HCT116 (cell line): Measurements from ENCODE around the gene DBX1. TPM values are rescaled to one million over a fixed set of nuclear protein-coding genes. Genes with fewer than 3 reads are reported as not detected.
A peak's percentile ranks its signal among the peaks of the same experiment; 100 is the strongest.

Source experiments
- ATAC-seq: fragments of 200-7000 bp; cut with Tn5 transposase; 2 replicates; pipeline ENCODE4 v1.9.1; 2020; ENCODE audit warnings: mild to moderate bottlenecking, moderate library complexity
- BruUV-seq: library from RNA; stranded (reverse); fragments of 400-500 nt; replicated peaks from 2 replicates; lab custom pipeline; 2021; lab: Mats Ljungman, UMichigan
- CTCF ChIA-PET: fragments of 300-600 bp; sonication (Branson Sonifier 250); formaldehyde crosslinking; loops from one replicate; lab custom pipeline; 2021; ENCODE audit warnings: antibody characterized with exemption; lab: Charles Lee
- POLR2A ChIA-PET: fragments of 300-600, 350-600 bp; sonication (Branson Sonifier 250); formaldehyde crosslinking; loops from one replicate; lab custom pipeline; 2021; ENCODE audit warnings: antibody characterized with exemption; lab: Charles Lee
- RAD21 ChIA-PET, 2 experiments: fragments of 300-600 bp; sonication (Branson Sonifier 250); formaldehyde crosslinking; loops; one replicate each; lab custom pipeline; 2023; ENCODE audit warnings: low total read pairs in 2 of 2; ENCODE audit not compliant: uncharacterized antibody in 2 of 2, unreplicated experiment in 2 of 2, low non-redundant PET in 1 of 2; lab: Charles Lee
- DNase-seq: peaks from one replicate; pipeline ENCODE4 v3.0.0-alpha.2; 2010; ENCODE audit warnings: low read depth, low spot score
- H2AFZ ChIP-seq: fragments of 200-600 bp; shearing (Covaris generic), sonication (generic); 2 replicates; pipeline ENCODE4 v1.6.1; 2017; ENCODE audit warnings: low read depth, mixed run types, mixed read lengths, antibody characterized with exemption, low read length; ENCODE audit not compliant: poor library complexity, severe bottlenecking
- H3K27ac ChIP-seq: 2 replicates; pipeline ENCODE4 v1.5.1; 2012; ENCODE audit warnings: low read depth, low read length
- H3K27me3 ChIP-seq: fragments of 200-600 bp; sonication (generic); 2 replicates; pipeline ENCODE4 v1.6.1; 2016; ENCODE audit warnings: mixed run types, low read length, mixed read lengths; ENCODE audit not compliant: insufficient read depth
- H3K36me3 ChIP-seq, 2 experiments: fragments of 200-500 bp in 1 of 2; fragments of 200-600 bp in 1 of 2; sonication (Bioruptor generic) in 1 of 2; sonication (generic) in 1 of 2; 2 replicates each; pipeline versions ENCODE4 v1.5.1 to v1.6.1; 2014 to 2016; ENCODE audit warnings: low read length in 2 of 2, inconsistent platforms in 1 of 2, mixed read lengths in 1 of 2, mixed run types in 1 of 2; ENCODE audit not compliant: insufficient read depth in 2 of 2, control insufficient read depth in 1 of 2
- H3K4me1 ChIP-seq, 2 experiments: fragments of 200-600 bp in 1 of 2; sonication (generic) in 1 of 2; 2 replicates each; pipeline versions ENCODE4 v1.5.1 to v1.6.1; 2012 to 2017; ENCODE audit warnings: low read length in 2 of 2, inconsistent platforms in 1 of 2, mild to moderate bottlenecking in 1 of 2, mixed read lengths in 1 of 2, mixed run types in 1 of 2, moderate library complexity in 1 of 2; ENCODE audit not compliant: insufficient read depth in 2 of 2, control insufficient read depth in 1 of 2
- H3K4me2 ChIP-seq: fragments of 200-600 bp; sonication (generic); 2 replicates; pipeline ENCODE4 v1.6.1; 2017; ENCODE audit warnings: mixed run types, low read length, mixed read lengths
- H3K4me3 ChIP-seq, 2 experiments: fragments of 200-600 bp in 1 of 2; sonication (generic) in 1 of 2; replicated peaks in 1 of 2; 2 replicates each; pipeline ENCODE4 v1.5.1; 2011 to 2016; ENCODE audit warnings: low read length in 2 of 2, control low read depth in 1 of 2, low read depth in 1 of 2, mild to moderate bottlenecking in 1 of 2, mixed read lengths in 1 of 2, mixed run types in 1 of 2
- H3K79me2 ChIP-seq: fragments of 200-600 bp; sonication (generic); 2 replicates; pipeline ENCODE4 v1.6.1; 2017; ENCODE audit warnings: mild to moderate bottlenecking, mixed run types, low read length, moderate library complexity, mixed read lengths; ENCODE audit not compliant: insufficient read depth
- H3K9ac ChIP-seq: fragments of 200-600 bp; sonication (generic); 2 replicates; pipeline ENCODE4 v1.6.1; 2016; ENCODE audit warnings: low read length, mixed read lengths
- H3K9me2 ChIP-seq: fragments of 200-600 bp; sonication (generic), shearing (Covaris generic); 2 replicates; pipeline ENCODE4 v1.6.1; 2017; ENCODE audit warnings: mixed run types, mild to moderate bottlenecking, moderate library complexity; ENCODE audit not compliant: insufficient read depth
- H3K9me3 ChIP-seq, 2 experiments: fragments of 200-500 bp in 1 of 2; fragments of 200-600 bp in 1 of 2; sonication (Bioruptor generic) in 1 of 2; sonication (generic) in 1 of 2; 2 replicates each; pipeline ENCODE4 v1.6.1; 2014 to 2017; ENCODE audit warnings: low read length in 2 of 2, mixed read lengths in 2 of 2, inconsistent platforms in 1 of 2, low read depth in 1 of 2, mild to moderate bottlenecking in 1 of 2, mixed run types in 1 of 2, moderate library complexity in 1 of 2; ENCODE audit not compliant: control insufficient read depth in 1 of 2, insufficient read depth in 1 of 2
- H4K20me1 ChIP-seq: fragments of 200-600 bp; sonication (generic), shearing (Covaris generic); 2 replicates; pipeline ENCODE4 v1.6.1; 2017; ENCODE audit warnings: mixed run types, mild to moderate bottlenecking, moderate library complexity; ENCODE audit not compliant: insufficient read depth
- CBX3 ChIP-seq: IDR thresholded peaks from 2 replicates; pipeline ENCODE4 v1.6.1; 2012; ENCODE audit warnings: low read depth
- CEBPB ChIP-seq: IDR thresholded peaks from 2 replicates; pipeline ENCODE4 v1.6.1; 2012; ENCODE audit warnings: low read depth
- CTCF ChIP-seq, 3 experiments: fragments of 200-600 bp in 1 of 3; sonication (generic) in 1 of 3; IDR thresholded peaks in 2 of 3; conservative IDR thresholded peaks in 1 of 3; 2 replicates each; pipeline ENCODE4 v1.5.1; 2012 to 2017; ENCODE audit warnings: low read depth in 2 of 3, low read length in 2 of 3, antibody characterized with exemption in 1 of 3, borderline replicate concordance in 1 of 3, control low read depth in 1 of 3, mild to moderate bottlenecking in 1 of 3, mixed read lengths in 1 of 3, mixed run types in 1 of 3, moderate library complexity in 1 of 3; ENCODE audit not compliant: insufficient read depth in 1 of 3
- ELF1 ChIP-seq: IDR thresholded peaks from 2 replicates; pipeline ENCODE4 v1.6.1; 2012; ENCODE audit warnings: low read depth, borderline replicate concordance
- EZH2 ChIP-seq: fragments of 200-600 bp; sonication (generic); IDR thresholded peaks from 2 replicates; pipeline ENCODE4 v1.6.1; 2017; ENCODE audit warnings: antibody characterized with exemption, mixed run types
- EZH2phosphoT487 ChIP-seq: fragments of 200-600 bp; IDR thresholded peaks from 2 replicates; pipeline ENCODE4 v1.6.1; 2018; ENCODE audit warnings: antibody characterized with exemption, borderline replicate concordance
- FOSL1 ChIP-seq: IDR thresholded peaks from 2 replicates; pipeline ENCODE4 v1.6.1; 2012; ENCODE audit warnings: low read depth
- JUND ChIP-seq: IDR thresholded peaks from 2 replicates; pipeline ENCODE4 v1.6.1; 2012
- POLR2A ChIP-seq: IDR thresholded peaks from 2 replicates; pipeline ENCODE4 v1.7.0; 2011; ENCODE audit warnings: borderline replicate concordance; ENCODE audit not compliant: insufficient read depth, insufficient read length; ENCODE audit errors: extremely low read depth
- POLR2AphosphoS5 ChIP-seq: IDR thresholded peaks from 2 replicates; pipeline ENCODE4 v1.6.1; 2011; ENCODE audit warnings: mild to moderate bottlenecking, low read depth, low read length, moderate library complexity
- RAD21 ChIP-seq: IDR thresholded peaks from 2 replicates; pipeline ENCODE4 v1.6.1; 2012; ENCODE audit warnings: low read depth, mild to moderate bottlenecking
- REST ChIP-seq: IDR thresholded peaks from 2 replicates; pipeline ENCODE4 v1.6.1; 2012; ENCODE audit warnings: low read depth
- SP1 ChIP-seq: IDR thresholded peaks from 2 replicates; pipeline ENCODE4 v1.6.1; 2012; ENCODE audit warnings: low read depth
- SRF ChIP-seq: IDR thresholded peaks from 2 replicates; pipeline ENCODE4 v1.6.1; 2012; ENCODE audit warnings: low read depth
- TCF7L2 ChIP-seq: IDR thresholded peaks from 2 replicates; pipeline ENCODE4 v1.7.0; 2011; ENCODE audit warnings: borderline replicate concordance, inconsistent platforms; ENCODE audit not compliant: insufficient read depth, insufficient read length; ENCODE audit errors: extremely low read depth
- ZFX ChIP-seq: fragments of 450-650 bp; IDR thresholded peaks from 2 replicates; pipeline ENCODE4 v1.6.1; 2017
- intact Hi-C: fragments of 100-400 bp; cut with micrococcal nuclease; formaldehyde crosslinking; loops from 2 replicates; pipeline ENCODE4 v1.10.0; 2022
- total RNA-seq: library from RNA; stranded (reverse); gene quantifications from one replicate; pipeline ENCODE4 v1.2.1, GENCODE V29; 2021; ENCODE audit not compliant: unreplicated experiment
- TF ChIP-seq, protein P1 (sequence below): IDR thresholded peaks from 2 replicates; pipeline ENCODE4 v1.6.1; 2012
- TF ChIP-seq, protein P2 (sequence below): IDR thresholded peaks from 2 replicates; pipeline ENCODE4 v1.6.1; 2012
- TF ChIP-seq, protein P3 (sequence below): IDR thresholded peaks from 2 replicates; pipeline ENCODE4 v1.6.1; 2011; ENCODE audit warnings: mild to moderate bottlenecking, low read length, moderate library complexity; ENCODE audit not compliant: insufficient replicate concordance; ENCODE audit errors: extremely low read depth

The DBX1 gene
- total RNA-seq, 1 experiment from 2014 or later: not detected

DNA sequence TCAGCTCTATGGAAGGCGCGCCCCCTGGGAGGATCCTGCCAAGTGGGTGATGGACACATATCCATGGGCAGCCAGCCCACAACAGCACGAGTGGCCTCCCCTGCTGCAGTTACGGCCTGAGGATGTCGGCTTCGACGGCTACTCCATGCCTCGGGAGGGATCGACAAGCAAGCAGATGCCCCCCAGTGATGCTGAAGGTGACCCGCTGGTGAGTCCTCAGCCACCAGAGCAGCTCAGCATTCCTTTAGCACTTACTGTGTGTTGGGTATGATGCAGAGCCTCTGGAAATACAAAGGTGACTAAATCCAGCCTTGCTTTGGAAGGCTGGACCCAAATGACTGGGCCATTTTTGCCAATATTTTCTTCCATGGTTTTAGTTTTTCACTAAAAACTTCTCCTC, 45.7 kb downstream of the DBX1 start (continued):
- TF ChIP-seq CTCF (IDR thresholded peaks at IDR 0.05 in 2 of 3, conservative IDR thresholded peaks at IDR 0.05 in 1 of 3; ENCODE audit: borderline replicate concordance in 1 of 3, insufficient read depth in 1 of 3, low read depth in 2 of 3, low read length in 2 of 3) (no peak), RAD21 (no peak)
- TF ChIP-seq, protein P1, sequence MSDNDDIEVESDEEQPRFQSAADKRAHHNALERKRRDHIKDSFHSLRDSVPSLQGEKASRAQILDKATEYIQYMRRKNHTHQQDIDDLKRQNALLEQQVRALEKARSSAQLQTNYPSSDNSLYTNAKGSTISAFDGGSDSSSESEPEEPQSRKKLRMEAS: no peak
- TF ChIP-seq, all 23 proteins: peak for 0

DNA sequence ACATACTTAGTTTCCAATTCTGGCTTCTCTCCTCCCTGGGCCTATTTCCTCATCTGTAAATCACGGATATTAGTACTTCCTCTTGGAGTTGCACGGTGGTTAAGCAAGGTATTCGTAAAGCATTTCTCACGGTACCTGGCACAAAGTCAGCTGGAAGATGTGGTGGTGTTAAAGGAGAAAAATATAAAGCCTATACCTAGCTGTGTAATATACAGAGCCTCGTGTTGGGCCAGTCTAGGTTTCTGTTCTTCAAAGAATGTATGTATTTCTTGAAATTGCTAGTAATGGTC, 47.2 kb downstream of the DBX1 start:
- H3K9me3 ChIP-seq: no peaks in the 10 kb centered on the region
- BruUV-seq: no TSS peak
- no peak for DNase-seq
- ChIA-PET POLR2A (no interaction called here), CTCF (interaction anchor here (0.7 to 1.8 kb wide), 7 partner anchors 12 to 1042 kb away, joined by 3 to 17 read pairs (median 4); no protein-coding TSS in a partner anchor), RAD21 (interaction anchor here in 1 of 2 experiments (1.4 kb wide), 1 partner anchor 161 kb away, joined by 4 read pairs; no protein-coding TSS in a partner anchor)
- H4K20me1 ChIP-seq: no peaks in the 10 kb centered on the region
- H2AFZ ChIP-seq: peak overlapping the region; percentile 11
- no peaks in the 10 kb centered on the region for H3K9me2 ChIP-seq
- H3K4me1 ChIP-seq: peaks cover 14 to 27% of the 10 kb centered on the region in 2 experiments
- no peaks in the 10 kb centered on the region for H3K27me3 ChIP-seq
- intact Hi-C loops: loop anchor here (5.0 to 10.0 kb wide), 2 partner anchors 176 to 1038 kb away; no protein-coding TSS in a partner anchor
- peak overlapping the region; percentile 39 for H3K27ac ChIP-seq
- H3K9ac ChIP-seq: peak overlapping the region; percentile 46; the same call in 1 of the 2 replicates
- ATAC-seq: no peak
- H3K79me2 ChIP-seq: no peaks in the 10 kb centered on the region
- peak overlapping the region; percentile 73 for H3K4me2 ChIP-seq
- no peak overlapping the region; a peak in 1 of 4 replicates for H3K4me3 ChIP-seq
- no peaks in the 10 kb centered on the region for H3K36me3 ChIP-seq
- TF ChIP-seq ZFX (no peak), SRF (no peak), SP1 (no peak), RAD21 (no peak), ELF1 (no peak), CBX3 (no peak), POLR2AphosphoS5 (no peak), TCF7L2 (no peak), JUND (no peak), EZH2 (no peak), POLR2A (no peak), FOSL1 (no peak), EZH2phosphoT487 (no peak), CEBPB (no peak), REST (no peak)
- TF ChIP-seq, protein P2, sequence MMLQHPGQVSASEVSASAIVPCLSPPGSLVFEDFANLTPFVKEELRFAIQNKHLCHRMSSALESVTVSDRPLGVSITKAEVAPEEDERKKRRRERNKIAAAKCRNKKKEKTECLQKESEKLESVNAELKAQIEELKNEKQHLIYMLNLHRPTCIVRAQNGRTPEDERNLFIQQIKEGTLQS: no peak
- TF ChIP-seq, protein P3, sequence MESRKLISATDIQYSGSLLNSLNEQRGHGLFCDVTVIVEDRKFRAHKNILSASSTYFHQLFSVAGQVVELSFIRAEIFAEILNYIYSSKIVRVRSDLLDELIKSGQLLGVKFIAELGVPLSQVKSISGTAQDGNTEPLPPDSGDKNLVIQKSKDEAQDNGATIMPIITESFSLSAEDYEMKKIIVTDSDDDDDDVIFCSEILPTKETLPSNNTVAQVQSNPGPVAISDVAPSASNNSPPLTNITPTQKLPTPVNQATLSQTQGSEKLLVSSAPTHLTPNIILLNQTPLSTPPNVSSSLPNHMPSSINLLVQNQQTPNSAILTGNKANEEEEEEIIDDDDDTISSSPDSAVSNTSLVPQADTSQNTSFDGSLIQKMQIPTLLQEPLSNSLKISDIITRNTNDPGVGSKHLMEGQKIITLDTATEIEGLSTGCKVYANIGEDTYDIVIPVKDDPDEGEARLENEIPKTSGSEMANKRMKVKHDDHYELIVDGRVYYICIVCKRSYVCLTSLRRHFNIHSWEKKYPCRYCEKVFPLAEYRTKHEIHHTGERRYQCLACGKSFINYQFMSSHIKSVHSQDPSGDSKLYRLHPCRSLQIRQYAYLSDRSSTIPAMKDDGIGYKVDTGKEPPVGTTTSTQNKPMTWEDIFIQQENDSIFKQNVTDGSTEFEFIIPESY: no peak
